GM12878 (cell line): Measurements from ENCODE around the gene PSMC6. TPM values are rescaled to one million over a fixed set of nuclear protein-coding genes. Genes with fewer than 3 reads are reported as not detected.
A peak's percentile ranks its signal among the peaks of the same experiment; 100 is the strongest.

ENCODE experiments used
- BHLHE40 ChIP-seq, 2 experiments: fragments of 450-650 bp in 1 of 2; IDR thresholded peaks; 2 replicates each; pipeline ENCODE4 v1.6.1; 2011 to 2017; ENCODE audit warnings: low read depth in 2 of 2, borderline replicate concordance in 1 of 2, improper control_type of control experiment in 1 of 2, low read length in 1 of 2, mild to moderate bottlenecking in 1 of 2
- CBFB ChIP-seq: IDR thresholded peaks from 2 replicates; pipeline ENCODE4 v1.6.1; 2016; ENCODE audit warnings: antibody characterized with exemption, low read depth
- CHD4 ChIP-seq: fragments of 200-600 bp; sonication (generic); IDR thresholded peaks from 2 replicates; pipeline ENCODE4 v1.6.1; 2016; ENCODE audit warnings: mild to moderate bottlenecking
- EGR1 ChIP-seq, 2 experiments: IDR thresholded peaks; 1 replicate in 1 of 2; 2 replicates in 1 of 2; pipeline ENCODE4 v1.6.1; 2011 to 2012; ENCODE audit warnings: low read depth in 2 of 2, low read length in 2 of 2, borderline replicate concordance in 1 of 2, mild to moderate bottlenecking in 1 of 2, moderate library complexity in 1 of 2
- ELK1 ChIP-seq: IDR thresholded peaks from 2 replicates; pipeline ENCODE4 v1.6.1; 2012; ENCODE audit warnings: low read depth, low read length, improper control_type of control experiment
- EZH2 ChIP-seq: IDR thresholded peaks from 2 replicates; pipeline ENCODE4 v1.6.1; 2012; ENCODE audit warnings: low read depth, mild to moderate bottlenecking, control low read depth, inconsistent platforms, low read length, borderline replicate concordance; ENCODE audit not compliant: control insufficient read depth
- FOXK2 ChIP-seq: fragments of 450-650 bp; IDR thresholded peaks from 2 replicates; pipeline ENCODE4 v1.6.1; 2017; ENCODE audit warnings: mild to moderate bottlenecking, moderate library complexity
- FOXM1 ChIP-seq: IDR thresholded peaks from 2 replicates; pipeline ENCODE4 v1.6.1; 2012; ENCODE audit warnings: low read depth, mild to moderate bottlenecking, inconsistent platforms, low read length, moderate library complexity
- HDAC2 ChIP-seq: fragments of 200-600 bp; sonication (generic); IDR thresholded peaks from 2 replicates; pipeline ENCODE4 v1.6.1; 2017
- HSF1 ChIP-seq: fragments of 150-350 bp; IDR thresholded peaks from 2 replicates; pipeline ENCODE4 v1.6.1; 2014; ENCODE audit warnings: mild to moderate bottlenecking, low read depth, low read length
- IRF4 ChIP-seq: IDR thresholded peaks from 2 replicates; pipeline ENCODE4 v1.6.1; 2011; ENCODE audit warnings: low read depth, low read length
- KAT2A ChIP-seq: conservative IDR thresholded peaks from 2 replicates; pipeline ENCODE4 v1.6.1; 2011; ENCODE audit warnings: low read depth, low read length; ENCODE audit not compliant: control insufficient read depth
- NFXL1 ChIP-seq: fragments of 450-650 bp; IDR thresholded peaks from 2 replicates; pipeline ENCODE4 v1.6.1; 2017; ENCODE audit warnings: antibody characterized with exemption, mild to moderate bottlenecking, borderline replicate concordance
- NFYB ChIP-seq: IDR thresholded peaks from 2 replicates; pipeline ENCODE4 v1.6.1; 2011; ENCODE audit warnings: low read depth, mild to moderate bottlenecking, low read length, improper control_type of control experiment, moderate library complexity; ENCODE audit not compliant: insufficient read depth
- NR2C1 ChIP-seq: fragments of 450-650 bp; IDR thresholded peaks from 2 replicates; pipeline ENCODE4 v1.6.1; 2017; ENCODE audit warnings: antibody characterized with exemption, mild to moderate bottlenecking, moderate library complexity
- PAX5 ChIP-seq: IDR thresholded peaks from 2 replicates; pipeline ENCODE4 v1.6.1; 2011; ENCODE audit warnings: low read depth, low read length, borderline replicate concordance
- POLR2AphosphoS5 ChIP-seq: IDR thresholded peaks from 2 replicates; pipeline ENCODE4 v1.6.1; 2011; ENCODE audit warnings: mild to moderate bottlenecking, low read length, inconsistent platforms
- RELA ChIP-seq: fragments of 450-650 bp; IDR thresholded peaks from 2 replicates; pipeline ENCODE4 v1.8.0; 2014; ENCODE audit warnings: borderline replicate concordance; ENCODE audit not compliant: partially characterized antibody
- RUNX3 ChIP-seq: IDR thresholded peaks from 2 replicates; pipeline ENCODE4 v1.6.1; 2012; ENCODE audit warnings: low read length, inconsistent platforms
- STAT3 ChIP-seq: IDR thresholded peaks from 2 replicates; pipeline ENCODE4 v1.6.1; 2011; ENCODE audit warnings: low read depth, low read length, improper control_type of control experiment
- TARDBP ChIP-seq: IDR thresholded peaks from 2 replicates; pipeline ENCODE4 v1.6.1; 2016; ENCODE audit warnings: borderline replicate concordance
- ZNF622 ChIP-seq: fragments of 450-650 bp; IDR thresholded peaks from 2 replicates; pipeline ENCODE4 v1.6.1; 2017; ENCODE audit warnings: mild to moderate bottlenecking, inconsistent platforms
- polyA plus RNA-seq, 11 experiments: library from polyadenylated mRNA; depleted of rRNA in 4 of 11; unstranded in 6 of 11; stranded (reverse) in 5 of 11; fragments of >200 nt; fragmentation: Nextera tagmentation in 4 of 11; fragmentation: Illumina TruSeq in 1 of 11; extraction: Ambion mirVana in 4 of 11; extraction: Trizol in 1 of 11; gene quantifications; 1 replicate in 1 of 11; 2 replicates in 10 of 11; pipeline versions ENCODE4 v1.2.1 to v1.2.3, GENCODE V29; 2011 to 2016; ENCODE audit warnings: inconsistent platforms in 2 of 11, missing spikeins in 2 of 11, low read depth in 1 of 11
- total RNA-seq, 4 experiments: library from RNA; depleted of rRNA in 3 of 4; stranded (reverse); fragments of >200 nt in 3 of 4; fragmentation: Illumina TruSeq in 1 of 4; extraction: Trizol in 1 of 4; gene quantifications; 2 replicates each; pipeline versions ENCODE4 v1.2.1 to v1.2.3, GENCODE V29; 2013 to 2021
- TF ChIP-seq, protein P1 (sequence below): fragments of 450-650 bp; IDR thresholded peaks from 2 replicates; pipeline ENCODE4 v1.6.1; 2016; ENCODE audit warnings: mild to moderate bottlenecking

Gene PSMC6
- total and polyA plus RNA-seq, 10 of the 15 experiments (the other 5 are each of a cell fraction or from before 2014, with no cell fraction given) = 71.4 to 192 (median 153) TPM

DNA sequence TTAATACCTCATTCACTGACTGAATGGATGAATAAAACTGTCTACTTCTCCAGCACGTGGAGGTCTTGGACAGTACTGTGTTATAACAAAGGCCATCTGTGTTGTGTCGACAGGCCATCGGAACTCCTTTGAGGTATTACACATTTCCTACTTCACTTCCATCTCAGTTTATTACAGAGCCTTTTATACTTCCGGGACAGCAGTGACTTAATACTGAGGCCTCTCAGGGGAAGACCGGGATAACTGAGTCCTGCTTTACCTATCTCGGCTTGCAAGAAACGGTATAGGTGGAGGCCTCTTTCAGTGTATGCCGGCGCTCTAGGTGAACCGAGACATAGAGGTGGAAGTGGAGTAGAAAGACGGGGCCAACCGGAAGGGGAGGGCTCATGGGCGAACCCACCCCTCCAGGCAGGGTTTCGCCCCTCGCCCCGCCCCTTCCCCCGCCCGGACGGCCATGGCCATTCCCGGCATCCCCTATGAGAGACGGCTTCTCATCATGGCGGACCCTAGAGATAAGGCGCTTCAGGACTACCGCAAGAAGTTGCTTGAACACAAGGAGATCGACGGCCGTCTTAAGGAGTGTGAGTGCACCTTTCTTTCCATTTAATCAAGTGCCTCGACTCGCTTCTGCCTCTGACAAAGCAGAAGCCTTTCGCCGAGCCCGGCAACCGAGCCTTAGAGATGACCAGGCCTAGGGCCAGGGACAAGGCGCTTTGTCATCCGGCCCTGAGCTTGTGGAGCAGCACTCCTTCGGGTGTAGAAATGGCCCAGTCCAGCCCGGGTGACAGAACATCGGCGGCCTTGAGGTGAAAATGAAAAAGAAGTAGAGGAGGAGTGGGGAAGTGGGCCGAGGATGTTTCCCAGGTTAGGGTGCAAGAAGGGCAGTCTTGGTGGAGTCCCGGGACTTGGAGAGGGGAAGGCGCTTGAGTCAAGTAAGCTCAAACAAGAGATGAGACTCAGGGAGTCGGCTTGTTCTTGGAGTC is at the start of gene PSMC6 (continued):
- no peak; the same call in 1 of the 2 replicates for TF ChIP-seq CBFB
- TF ChIP-seq NFYB = no peak
- no peak for TF ChIP-seq RELA
- no peak for TF ChIP-seq KAT2A
- TF ChIP-seq EZH2 = no peak
- TF ChIP-seq ZNF622 = no peak
- TF ChIP-seq BHLHE40 (IDR thresholded peaks at IDR 0.05; ENCODE audit: borderline replicate concordance in 1 of 2, low read depth in 2 of 2, low read length in 1 of 2) = peak in 1 of 2 experiments; percentile 5; a peak in 1 of 4 replicates
- peak; percentile 61 for TF ChIP-seq NR2C1
- TF ChIP-seq FOXM1 = no peak
- TF ChIP-seq, protein P1, sequence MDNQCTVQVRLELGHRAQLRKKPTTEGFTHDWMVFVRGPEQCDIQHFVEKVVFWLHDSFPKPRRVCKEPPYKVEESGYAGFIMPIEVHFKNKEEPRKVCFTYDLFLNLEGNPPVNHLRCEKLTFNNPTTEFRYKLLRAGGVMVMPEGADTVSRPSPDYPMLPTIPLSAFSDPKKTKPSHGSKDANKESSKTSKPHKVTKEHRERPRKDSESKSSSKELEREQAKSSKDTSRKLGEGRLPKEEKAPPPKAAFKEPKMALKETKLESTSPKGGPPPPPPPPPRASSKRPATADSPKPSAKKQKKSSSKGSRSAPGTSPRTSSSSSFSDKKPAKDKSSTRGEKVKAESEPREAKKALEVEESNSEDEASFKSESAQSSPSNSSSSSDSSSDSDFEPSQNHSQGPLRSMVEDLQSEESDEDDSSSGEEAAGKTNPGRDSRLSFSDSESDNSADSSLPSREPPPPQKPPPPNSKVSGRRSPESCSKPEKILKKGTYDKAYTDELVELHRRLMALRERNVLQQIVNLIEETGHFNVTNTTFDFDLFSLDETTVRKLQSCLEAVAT = no peak; the same call in 1 of the 2 replicates
- no peak for TF ChIP-seq HDAC2
- peak; percentile 17; the same call in 1 of the 2 replicates for TF ChIP-seq ELK1
- no peak for TF ChIP-seq HSF1
- no peak for TF ChIP-seq IRF4
- peak; percentile 50; the same call in 1 of the 2 replicates for TF ChIP-seq RUNX3
- no peak for TF ChIP-seq FOXK2
- TF ChIP-seq TARDBP = no peak
- peak; percentile 89 for TF ChIP-seq POLR2AphosphoS5
- TF ChIP-seq PAX5 = no peak
- no peak for TF ChIP-seq STAT3
- TF ChIP-seq NFXL1 = no peak
- no peak for TF ChIP-seq CHD4
- TF ChIP-seq EGR1 (IDR thresholded peaks at IDR 0.05; ENCODE audit: borderline replicate concordance in 1 of 2, low read depth in 2 of 2, low read length in 2 of 2) = peak in 1 of 2 experiments; percentile 39; a peak in 1 of 3 replicates
